NCI-H1417 (cell line): ENCODE results near the gene ATXN3L.
"Not testable (repeated sequence)": the region's sequence is repeated elsewhere in the genome, so short reads cannot be mapped to it uniquely, and the experiment has no call there.

ENCODE experiments used
- DNase-seq, 3 experiments: peaks; one replicate each; lab custom pipeline; 2025; lab: John Stamatoyannopoulos, UW

ATXN3L gene

DNA sequence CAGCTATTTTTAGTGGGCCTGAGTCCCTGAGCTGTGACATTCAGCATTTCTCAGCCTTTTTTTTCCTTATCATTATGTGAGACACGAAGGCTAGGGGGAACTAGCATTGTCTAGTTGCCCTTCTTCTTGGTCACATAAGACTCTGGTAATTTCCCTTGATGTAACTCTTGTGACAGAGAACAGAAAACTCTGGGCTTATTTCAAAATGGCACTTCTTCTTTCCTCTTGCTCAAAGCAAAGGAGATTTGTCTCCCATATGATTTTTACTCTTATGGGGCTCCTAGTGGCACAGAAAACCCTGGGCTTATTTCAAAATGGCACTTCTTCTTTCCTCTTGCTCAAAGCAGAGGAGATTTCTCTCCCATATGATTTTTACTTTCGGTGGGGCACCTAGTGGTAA, 14.7 kb downstream of the ATXN3L start:
- DNase-seq, result no peak

DNA sequence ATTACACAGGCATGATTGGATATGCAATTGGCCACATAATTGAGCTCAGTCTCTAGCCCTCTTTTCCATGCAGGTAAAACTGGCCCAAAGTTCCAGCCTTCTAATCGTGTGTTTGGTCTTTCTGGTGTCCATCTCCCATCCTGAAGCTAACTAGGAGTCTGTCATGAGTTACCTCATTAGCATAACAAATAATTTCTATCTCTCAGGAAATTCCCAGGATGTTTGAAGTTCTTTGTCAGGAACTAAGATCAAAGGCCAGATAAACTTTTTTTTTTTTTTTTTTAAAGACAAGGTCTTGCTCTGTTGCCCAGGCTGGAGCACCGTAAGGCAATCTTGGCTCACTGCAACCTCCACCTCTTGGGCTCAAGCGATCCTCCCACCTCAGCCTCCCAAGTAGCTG, 15.8 kb downstream of the ATXN3L start:
- DNase-seq, result no peak

DNA sequence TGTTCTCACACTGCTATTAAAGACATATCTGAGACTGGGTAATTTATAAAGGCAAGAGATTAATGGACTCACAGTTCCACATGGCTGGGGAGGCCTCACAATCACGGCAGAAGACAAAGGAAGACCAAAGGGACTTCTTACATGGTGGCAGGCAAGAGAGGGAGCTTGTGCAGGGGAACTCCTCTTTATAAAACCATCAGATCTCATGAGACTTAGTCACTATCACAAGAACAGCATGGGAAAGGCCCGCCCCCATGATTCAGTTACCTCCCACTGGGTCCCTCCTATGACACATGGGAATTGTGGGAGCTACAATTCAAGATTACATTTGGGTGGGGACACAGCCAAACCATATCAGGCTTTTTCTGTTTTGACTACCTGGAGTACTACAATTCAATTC, 16.6 kb downstream of the ATXN3L start:
- not testable (repeated sequence) for DNase-seq

DNA sequence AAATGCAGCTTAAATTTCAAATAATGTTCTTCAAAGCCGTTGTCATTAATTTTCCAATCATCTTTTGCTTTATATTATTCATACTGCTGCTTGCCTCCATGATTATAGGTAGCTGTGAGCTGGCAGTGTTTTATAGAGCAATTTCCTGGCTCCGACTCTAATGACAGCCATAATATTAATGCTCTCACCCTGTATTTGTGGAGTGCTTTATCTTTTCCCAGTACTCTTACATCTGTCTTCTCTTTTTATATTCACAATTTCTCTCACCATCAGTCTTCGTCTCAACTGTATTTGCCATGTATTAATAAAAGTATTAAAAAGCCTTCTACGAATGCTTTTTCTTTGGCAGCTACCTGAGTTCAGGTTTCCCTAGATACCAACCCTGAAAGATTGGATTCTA, 21.0 kb downstream of the ATXN3L start:
- DNase-seq, result peak in 2 of 3 experiments; percentile 50 to 92

DNA sequence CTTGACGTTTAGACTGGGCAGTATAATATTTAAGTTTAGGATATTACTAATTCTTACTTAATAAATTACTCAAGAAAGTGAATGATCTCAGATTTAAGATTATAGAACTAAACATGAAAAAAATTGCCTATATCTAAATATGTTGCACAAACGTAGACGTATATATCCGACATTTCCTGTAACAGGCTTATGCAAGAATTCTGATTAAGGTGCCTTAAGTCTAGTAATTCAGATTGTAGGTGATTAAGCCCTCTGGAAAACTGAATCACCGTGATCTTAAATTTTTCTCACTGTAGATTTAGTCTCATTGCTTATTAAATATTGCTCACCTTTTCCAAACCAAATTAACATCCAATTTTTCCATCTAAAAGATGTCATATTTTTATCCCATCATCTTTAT, 24.0 kb downstream of the ATXN3L start:
- no peak for DNase-seq

DNA sequence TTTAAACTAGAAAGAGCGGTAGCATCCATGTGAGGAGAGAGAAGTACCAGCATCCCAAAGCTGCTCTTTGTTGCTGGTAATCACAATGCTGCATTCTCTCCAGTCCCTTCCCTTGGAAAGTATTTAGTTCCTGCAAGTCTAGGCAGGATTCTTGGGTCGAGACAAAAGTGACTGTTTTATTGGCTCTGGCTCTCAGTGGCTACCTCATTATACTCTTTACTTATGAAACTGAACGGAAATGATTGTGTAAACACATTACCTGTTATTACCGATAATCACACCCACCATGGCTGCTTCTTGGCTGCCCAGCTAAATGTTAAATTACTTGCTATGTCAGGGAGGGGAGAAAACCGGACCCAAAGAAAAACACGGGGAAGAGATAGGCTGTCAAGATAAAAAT, 26.2 kb downstream of the ATXN3L start:
- DNase-seq, result peak in 2 of 3 experiments; percentile 85 to 99

DNA sequence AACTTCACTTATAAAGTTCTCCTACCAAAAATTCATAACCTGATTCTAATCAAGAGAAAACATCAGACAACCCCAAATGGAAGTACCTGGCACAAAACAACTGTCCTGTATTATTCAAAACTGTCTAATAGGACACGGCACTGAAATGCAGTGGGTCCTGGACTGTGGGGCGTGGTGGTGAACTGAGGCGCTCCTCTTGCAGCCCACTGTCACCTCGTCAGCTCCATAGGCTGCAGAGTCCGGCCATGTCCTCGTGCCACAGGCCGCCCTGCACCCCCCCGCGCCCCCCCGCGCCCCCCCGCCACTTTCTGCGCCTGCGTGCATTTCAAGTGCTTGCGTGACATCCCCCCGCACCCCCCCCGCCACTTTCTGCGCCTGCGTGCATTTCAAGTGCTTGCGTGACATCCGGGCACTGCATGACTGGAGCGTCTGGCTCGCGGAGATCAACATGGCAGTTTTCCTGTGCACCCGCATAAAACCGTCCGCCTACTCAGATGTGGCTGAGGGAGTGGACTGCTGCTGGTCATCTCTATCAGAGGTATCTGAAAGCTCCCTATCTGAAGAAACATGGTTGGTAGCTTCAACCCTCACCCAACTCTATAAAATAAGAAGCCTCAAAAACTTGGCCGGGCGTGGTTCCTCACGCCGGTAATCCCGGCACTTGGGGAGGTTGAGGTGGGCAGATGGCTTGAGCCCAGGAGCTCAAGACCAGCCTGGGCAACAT, 28.8 kb downstream of the ATXN3L start:
- DNase-seq, result no peak

DNA sequence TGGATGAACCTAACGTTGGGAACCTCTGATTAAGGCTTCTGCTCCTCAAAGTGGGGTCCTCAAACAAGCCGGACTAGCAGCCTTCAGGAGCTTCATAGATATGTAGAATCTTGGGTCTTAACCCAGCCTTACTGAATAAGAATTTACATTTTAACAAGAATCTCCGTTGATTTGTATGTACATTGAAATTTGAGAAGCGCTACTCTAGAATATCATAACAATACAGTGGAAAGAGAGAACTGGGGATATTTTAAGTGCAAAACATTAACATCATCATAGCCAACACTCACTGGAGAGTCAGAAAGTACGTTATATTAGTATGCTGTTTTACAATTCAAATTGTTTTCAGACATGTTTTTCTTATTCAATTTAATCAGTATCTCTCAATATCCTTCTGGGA, 31.2 kb downstream of the ATXN3L start:
- DNase-seq, result no peak

DNA sequence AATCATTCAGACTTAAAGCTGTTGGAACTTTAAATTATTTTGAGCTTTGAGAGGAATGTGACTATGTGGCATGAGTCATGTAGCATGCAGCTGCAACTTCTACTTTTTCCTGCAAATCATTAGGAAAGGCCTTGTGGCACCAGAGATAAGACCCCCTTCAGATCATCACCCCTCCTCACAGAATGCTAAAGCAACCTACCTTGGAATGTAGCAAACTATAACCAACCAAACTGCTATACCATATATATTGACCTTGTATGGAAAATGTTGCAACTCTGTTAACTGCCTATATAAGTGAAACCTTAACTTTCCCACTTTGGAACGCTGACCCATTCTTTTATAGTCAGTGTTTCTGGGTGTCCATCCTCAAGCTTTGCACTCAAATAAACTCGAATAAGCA, 32.0 kb downstream of the ATXN3L start:
- no peak for DNase-seq

DNA sequence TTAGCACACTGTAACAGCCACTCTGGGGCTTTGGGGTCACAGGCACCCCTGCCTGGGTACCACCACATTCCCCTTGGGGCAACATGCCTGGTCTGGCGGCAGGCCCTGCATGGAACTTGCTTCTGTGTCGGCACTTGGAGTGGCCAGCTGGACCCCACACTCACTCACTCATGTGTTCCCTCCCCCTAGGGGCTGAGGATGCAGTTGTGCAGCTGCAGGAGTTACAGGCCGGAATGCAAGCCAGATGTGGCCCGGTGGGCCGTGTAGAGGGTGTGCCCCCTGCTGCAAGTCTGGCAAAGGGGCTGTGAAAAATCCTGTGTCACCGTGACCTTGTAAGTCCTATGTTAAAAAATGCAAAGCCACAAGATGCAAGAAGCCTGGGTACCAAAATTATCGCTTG, 34.2 kb downstream of the ATXN3L start:
- DNase-seq, result no peak

DNA sequence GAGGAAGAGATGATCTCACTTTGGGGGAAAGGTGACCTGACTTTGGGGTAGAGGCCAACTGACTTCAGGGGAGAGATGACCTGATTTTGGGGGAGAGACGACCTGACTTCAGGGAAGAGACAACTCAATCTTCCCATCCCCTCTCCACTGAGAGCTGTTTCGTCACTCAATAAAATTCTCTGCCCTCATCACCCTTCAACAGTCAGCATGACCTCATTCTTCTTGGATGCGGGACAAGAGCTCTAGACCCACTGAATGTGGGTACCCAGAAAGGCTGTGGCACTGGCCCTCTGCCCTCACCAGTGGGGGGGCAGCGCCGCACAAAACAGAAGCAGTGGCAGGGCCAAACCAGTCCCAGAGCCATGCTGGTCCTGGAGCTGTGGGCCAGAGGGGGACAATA, 34.6 kb downstream of the ATXN3L start:
- DNase-seq, result no peak

DNA sequence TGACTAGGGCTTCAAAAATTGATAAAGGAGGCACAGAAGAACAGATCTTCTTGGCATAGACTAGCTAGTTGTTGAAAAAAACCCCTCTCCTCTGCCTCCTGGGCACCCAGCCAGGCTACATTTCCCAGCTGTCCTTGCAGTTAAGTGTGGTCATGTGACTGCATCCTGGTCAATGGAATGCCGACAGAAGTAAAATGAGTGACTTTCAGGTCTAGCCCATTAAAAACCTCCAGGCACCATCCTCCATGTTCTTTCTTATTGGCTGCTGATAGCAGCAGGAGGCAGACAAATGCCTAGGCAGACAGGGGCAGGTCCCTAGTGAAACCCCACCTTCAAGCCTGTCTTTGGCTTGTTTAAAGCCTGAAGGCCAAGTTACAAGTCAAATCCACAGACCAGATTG, 35.3 kb downstream of the ATXN3L start:
- no peak for DNase-seq

DNA sequence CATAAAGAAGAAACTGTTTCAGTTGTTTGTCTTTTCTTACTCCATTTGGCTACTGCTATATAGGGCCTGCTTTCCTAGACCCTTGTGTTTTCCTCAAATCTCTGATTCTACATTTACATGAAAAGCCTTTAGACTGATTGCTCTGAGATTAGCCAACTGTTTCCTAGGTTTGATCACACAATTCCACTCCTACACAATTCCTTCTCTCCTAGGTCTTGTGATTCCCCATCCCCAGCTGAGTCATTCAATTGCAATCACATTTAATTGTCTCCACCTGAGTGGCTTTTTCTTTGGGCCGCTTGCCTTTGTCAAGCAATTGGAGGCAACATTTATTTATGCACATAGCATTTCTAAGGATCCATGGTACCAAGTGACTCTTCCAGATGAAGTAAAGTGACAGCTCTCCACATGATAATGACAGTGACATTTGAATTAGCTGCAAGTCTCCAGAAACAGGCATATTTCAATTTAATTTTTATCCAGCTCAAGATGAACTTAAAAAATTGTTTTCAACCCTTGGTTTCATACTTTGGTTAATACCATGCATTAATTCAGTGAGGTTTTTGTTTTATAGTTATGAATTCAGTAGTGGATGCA, 35.8 kb downstream of the ATXN3L start:
- DNase-seq, result peak in 1 of 3 experiments; percentile 51

DNA sequence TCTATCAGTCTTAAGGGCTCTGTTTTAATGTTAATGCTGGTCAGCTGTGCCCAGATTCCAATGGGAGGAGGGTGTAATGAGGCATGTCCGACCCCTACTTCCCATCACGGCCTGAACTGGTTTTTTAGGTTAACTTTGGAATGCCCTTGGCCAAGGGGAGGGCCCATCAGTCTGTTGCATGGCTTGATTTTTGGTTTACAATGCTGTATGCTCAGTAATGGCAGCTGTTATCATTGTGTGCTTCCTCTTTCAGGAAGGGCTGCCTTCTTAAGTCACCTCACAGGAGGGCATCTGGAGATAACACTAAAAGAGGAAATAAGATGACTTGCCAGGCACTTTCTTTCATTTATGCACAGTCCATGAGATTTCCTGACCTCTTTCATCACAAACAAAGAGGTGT, 36.3 kb downstream of the ATXN3L start:
- no peak for DNase-seq

DNA sequence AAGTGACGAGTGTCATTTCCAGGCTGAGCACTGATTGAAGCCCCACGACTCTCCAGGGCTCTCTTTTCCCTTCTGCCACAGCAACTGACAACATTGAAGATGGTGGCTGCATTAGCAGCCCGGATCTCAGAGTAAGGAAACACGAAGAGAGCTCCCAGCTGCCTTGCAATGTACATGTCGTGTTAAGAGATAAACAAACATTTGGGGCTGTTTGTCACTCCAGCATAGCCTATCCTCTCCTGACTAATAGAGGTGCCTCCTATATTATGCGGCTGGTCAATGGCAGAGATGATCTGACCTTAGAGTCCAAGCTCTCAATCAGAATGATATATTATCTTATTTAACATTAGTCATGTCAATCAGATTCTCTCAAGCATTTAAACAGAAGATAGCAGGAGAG, 38.6 kb downstream of the ATXN3L start:
- DNase-seq, result no peak

DNA sequence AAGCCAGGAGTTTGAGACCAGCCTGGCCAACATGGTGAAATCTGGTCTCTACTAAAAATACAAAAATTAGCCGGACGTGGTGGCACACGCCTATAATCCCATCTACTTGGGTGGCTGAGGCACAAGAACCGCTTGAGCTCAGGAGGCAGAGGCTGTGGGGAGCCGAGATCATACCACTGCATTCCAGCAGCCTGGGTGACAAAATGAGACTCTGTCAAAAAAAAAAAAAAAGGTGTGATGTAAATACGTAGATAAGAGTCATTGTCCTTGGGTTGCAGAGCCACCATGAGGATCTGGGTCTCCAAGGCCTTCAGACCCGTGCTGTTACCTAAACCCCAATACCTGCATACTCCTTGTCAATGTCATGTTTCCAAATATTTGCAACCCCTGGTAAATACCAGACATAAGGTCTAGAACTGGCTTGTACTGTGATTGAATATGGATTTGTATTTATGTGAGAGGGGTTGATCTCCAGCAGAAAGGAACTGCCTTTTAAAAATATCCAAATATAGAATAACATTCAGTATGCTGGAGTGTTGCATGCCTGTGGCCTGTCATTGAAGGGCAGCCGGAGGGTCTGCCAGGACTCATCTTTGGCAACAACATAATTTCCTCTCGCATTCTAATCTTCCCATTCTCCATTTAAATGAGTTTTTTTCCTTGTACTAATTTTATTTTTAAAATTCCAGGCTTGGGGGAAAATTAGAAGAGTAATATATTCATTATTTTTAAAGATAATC, 40.4 kb downstream of the ATXN3L start:
- DNase-seq, result no peak

DNA sequence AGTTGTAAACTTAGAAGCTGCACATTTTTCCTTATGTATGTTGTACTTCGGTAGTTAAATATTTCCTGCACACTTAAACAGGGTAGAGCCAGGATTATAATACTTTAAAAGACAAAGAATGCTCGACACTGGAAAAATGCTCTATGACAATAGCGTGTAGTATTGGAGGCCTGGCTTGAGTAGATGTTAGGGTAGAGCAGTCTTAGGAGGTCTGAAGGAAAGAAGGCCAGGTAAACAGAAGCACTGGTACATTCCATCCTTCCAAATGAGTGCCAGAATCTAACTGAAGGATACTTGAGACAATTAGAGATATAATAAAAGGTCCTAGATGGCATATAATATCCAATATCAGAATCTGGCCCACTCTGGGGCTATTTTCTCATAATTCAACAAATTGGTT, 42.3 kb downstream of the ATXN3L start:
- no peak for DNase-seq

DNA sequence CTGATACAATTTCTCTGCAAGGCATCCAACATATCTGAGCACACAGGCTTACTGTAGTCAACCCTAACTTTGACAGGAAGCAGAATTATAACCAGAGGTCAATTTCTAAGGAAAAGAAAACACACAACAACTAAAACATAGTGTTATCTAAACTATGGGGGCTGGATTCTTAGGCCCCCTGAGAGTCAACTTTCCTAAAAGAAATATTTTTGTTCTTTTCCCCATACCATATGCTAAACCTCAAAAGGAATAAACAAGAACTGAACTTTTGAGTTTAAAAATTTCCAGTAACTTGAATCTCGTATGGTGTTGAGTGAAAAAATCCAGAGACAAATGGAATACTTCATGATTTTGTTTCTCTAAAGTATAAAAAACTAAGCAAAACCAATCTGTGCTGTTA, 42.9 kb downstream of the ATXN3L start:
- no peak for DNase-seq

DNA sequence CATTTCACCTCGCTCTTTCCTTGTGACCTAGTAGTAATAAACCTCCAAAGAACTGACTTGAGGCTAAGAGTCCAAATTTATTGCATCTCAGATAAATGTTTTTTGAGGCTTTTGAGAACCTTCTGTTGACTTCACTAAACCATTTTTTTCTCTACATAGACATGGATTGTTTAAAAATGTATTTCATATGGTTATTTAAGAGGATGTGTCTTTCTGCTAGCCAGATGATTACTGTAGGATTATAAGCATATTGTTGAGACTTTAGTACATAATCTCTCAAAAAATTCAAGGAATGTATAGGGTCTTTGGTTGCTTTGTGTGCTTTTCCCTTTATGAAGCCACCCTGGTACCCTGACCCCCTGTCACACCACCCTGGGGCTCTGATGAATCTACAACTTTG, 44.8 kb downstream of the ATXN3L start:
- no peak for DNase-seq

DNA sequence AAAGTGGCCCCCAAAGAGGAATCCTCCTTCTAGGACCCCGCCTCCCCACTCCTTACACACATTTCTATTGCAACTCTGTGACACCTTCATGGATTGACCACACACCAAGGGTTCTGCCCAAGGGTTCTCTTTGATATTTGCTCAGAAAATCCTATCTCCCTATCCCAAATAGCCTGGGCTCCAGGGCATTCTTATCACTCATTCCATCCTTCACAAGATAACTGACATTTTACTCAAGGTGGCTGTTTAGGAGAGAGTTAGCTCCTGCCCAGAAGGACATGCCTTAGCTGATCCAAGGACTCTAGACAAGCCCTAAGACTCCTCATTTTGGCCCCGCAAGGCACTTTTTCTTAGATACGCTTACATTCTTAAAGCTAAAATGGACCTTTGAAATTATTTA, 47.4 kb downstream of the ATXN3L start:
- no peak for DNase-seq

DNA sequence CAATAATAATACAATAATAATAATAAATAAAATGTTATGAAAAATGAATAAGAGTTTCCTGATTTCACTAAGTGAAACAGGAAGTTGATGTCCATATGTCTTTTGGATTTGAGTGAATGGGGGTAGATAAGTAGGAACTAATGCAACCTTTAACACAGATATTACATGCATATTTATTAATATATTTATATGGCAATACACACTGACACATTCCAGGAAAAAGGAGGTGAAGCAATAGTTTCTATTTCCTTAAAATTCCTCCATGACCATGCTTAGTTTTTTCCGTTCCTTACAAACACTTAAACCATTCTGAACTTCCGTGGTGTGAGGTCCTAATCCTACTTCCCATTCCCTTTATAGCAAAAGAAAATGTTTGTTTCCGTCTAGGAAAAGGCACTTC, 48.3 kb downstream of the ATXN3L start:
- DNase-seq, result no peak

DNA sequence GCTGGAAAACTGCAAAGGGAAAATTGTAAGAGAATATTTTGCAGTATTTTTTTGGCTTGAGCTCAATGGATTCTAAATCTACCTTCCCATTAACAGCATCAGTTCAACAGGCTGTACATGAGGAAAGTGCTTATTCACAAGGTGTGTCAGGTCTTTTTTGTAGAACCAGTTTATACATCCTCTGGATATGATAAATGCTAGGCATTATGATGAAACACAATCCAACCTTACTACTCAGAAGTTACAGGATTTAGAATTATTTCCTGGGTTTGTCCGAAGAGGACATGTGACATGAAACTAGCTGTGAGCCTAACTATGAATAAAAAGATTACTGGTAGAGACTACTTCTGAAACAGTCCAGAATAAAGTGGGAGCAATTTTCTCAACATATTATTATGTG, 49.5 kb downstream of the ATXN3L start:
- DNase-seq, result no peak

DNA sequence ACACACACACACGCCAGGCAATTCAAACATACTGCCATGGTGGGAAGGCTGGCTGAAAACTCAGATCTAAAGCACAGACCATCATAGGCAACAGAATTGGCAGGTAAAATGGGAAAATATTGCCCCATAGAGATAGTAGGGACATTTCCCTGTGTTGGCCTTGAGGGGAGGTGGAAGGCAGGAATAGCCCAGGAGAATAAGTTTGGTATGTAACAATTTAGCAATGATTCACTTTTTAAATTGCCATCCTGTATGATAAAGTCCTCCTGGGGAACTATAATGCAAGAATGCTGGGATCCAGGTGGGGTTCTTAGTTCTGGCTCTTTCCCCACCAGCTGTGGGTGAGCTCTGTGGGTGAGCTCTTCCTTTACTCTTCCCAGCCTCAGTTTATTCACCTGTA, 51.0 kb downstream of the ATXN3L start:
- no peak for DNase-seq
